Heart right ventricle (tissue), 16 donors: ENCODE results near the gene SSBP3. TPM values are rescaled to one million over a fixed set of nuclear protein-coding genes. Genes with fewer than 3 reads are reported as not detected.

ENCODE experiments used
- ATAC-seq, 8 donors: fragments of 200-7000 bp; cut with Tn5 transposase; one replicate each; pipeline ENCODE4 v1.9.1; 2020; ENCODE audit warnings: mild to moderate bottlenecking in 8 of 8, moderate library complexity in 8 of 8, moderate number of reproducible peaks in 1 of 8
- DNase-seq, 2 donors: peaks; one replicate each; pipeline ENCODE4 v3.0.0-alpha.2; 2020
- H3K27ac ChIP-seq, 10 donors: fragments of 200-600 bp; sonication (generic) in 2 of 10; one replicate each; pipeline versions ENCODE4 v1.5.0 to v1.8.0; 2020 to 2022; ENCODE audit warnings: mild to moderate bottlenecking in 3 of 10
- H3K27me3 ChIP-seq, 7 donors: fragments of 200-600 bp; one replicate each; pipeline ENCODE4 v1.8.0; 2021 to 2022; ENCODE audit warnings: mild to moderate bottlenecking in 2 of 7
- H3K36me3 ChIP-seq, 9 donors: fragments of 200-600 bp; sonication (generic) in 1 of 9; one replicate each; pipeline versions ENCODE4 v1.5.0 to v1.8.0; 2020 to 2022; ENCODE audit warnings: mild to moderate bottlenecking in 2 of 9
- H3K4me1 ChIP-seq, 9 donors: fragments of 200-600 bp; sonication (generic) in 1 of 9; one replicate each; pipeline versions ENCODE4 v1.5.0 to v1.8.0; 2020 to 2022; ENCODE audit warnings: mild to moderate bottlenecking in 4 of 9
- H3K4me3 ChIP-seq, 10 donors: fragments of 200-600 bp; sonication (generic) in 2 of 10; one replicate each; pipeline versions ENCODE4 v1.5.0 to v1.8.0; 2020 to 2022; ENCODE audit warnings: mild to moderate bottlenecking in 7 of 10, moderate library complexity in 2 of 10
- H3K9me3 ChIP-seq, 11 donors: fragments of 200-600 bp in 10 of 11; sonication (generic) in 2 of 11; one replicate each; pipeline versions ENCODE4 v1.5.0 to v1.8.0; 2013 to 2022; ENCODE audit warnings: mild to moderate bottlenecking in 2 of 11, control low read depth in 1 of 11, moderate library complexity in 1 of 11
- CTCF ChIP-seq, 9 donors: fragments of 200-600 bp; sonication (generic) in 2 of 9; IDR thresholded peaks; one replicate each; pipeline versions ENCODE4 v1.5.0 to v1.8.0; 2021 to 2022; ENCODE audit warnings: antibody characterized with exemption in 9 of 9, mild to moderate bottlenecking in 5 of 9, moderate library complexity in 1 of 9
- WGBS, 2 donors: extraction: QIAGEN DNeasy Blood & Tissue Kit; methylation state at CpG; one replicate each; pipeline ENCODE4 v1.1.7; 2013; ENCODE audit warnings: inconsistent platforms in 1 of 2; 5-methylcytosine and 5-hydroxymethylcytosine counted together
- intact Hi-C, 10 donors: fragments of 100-400 bp; cut with DNase I; formaldehyde crosslinking; loops; one replicate each; pipeline versions ENCODE4 v1.11.1 to v1.14.2; 2022
- polyA plus RNA-seq, 2 donors: library from polyadenylated mRNA; stranded (reverse); fragments of 200-250 nt; gene quantifications; one replicate each; pipeline ENCODE4 v1.2.3, GENCODE V29; 2013
- total RNA-seq, 10 donors: library from RNA; stranded (reverse); fragmentation: NEBNext Ultra II Directional in 3 of 10; extraction: Animal tissue kit (Norgen Biotek cat#: 25700) in 3 of 10; gene quantifications; one replicate each; pipeline versions ENCODE4 v1.2.1 to v1.2.4, GENCODE V29; 2021 to 2023
- donor health status: Arrhythmogenic right ventricular cardiomyopathy.
- donor health status: ischemic (EF 13 %, LVEDD 7.1; RV severe dilation, severe dysfunction).
- donor health status: healthy with polysubstance abuse.
- donor health status: DM: no; HTN: yes; CAD: no.
- donor health status: DM: no; HTN: no; CAD: no.
- donor health status: ischemic (EF 25% LVEDD 6.9; RV normal size, moderate dysfunction).
- donor health status: ischemic (EF 25% LVEDD 5.7; RV mildly dilated, moderate dysfunction).
- donor health status: healthy.
- donor health status: DM: yes; HTN: yes; CAD: no.
- donor health status: Ischemic cardiomyopathy.
- donor health status: ischemic (EF 35%, LVEDD 5.7; RV mildly dilated, moderate dysfunction).
- donor health status: nonischemic (EF 11% LVEDD 7.7; RV severe dilation, severe dysfunction).
- donor health status: DM: yes; HTN: yes; CAD: no.
- donor health status: PGD.
- donor health status: ischemic (EF 29% LVEDD 5.4; RV normal size, mild dysfunction).
- donor health status: nonischemic (EF 23%, LVEDD 6.1; RV moderate dilation, normal function).

Gene SSBP3
- total and polyA plus RNA-seq, 12 donors, result 17.6 to 71.9 (median 52.8) TPM

- intact Hi-C loops, result no loop called here
- Histone ChIP-seq H3K4me3 (no peak overlapping the region), H3K9me3 (no peaks in the 10 kb centered on the region), H3K36me3 (no peaks in the 10 kb centered on the region), H3K27me3 (no peaks in the 10 kb centered on the region), H3K27ac (no peak overlapping the region), H3K4me1 (peaks cover 14 to 78% (median 44%) of the 10 kb centered on the region in 9 donors)
- DNase-seq (no peak), ATAC-seq (no peak)
- 90% methylated on average over 10 of the region's 10 CpGs for WGBS, 2 donors
- no peak for TF ChIP-seq CTCF (IDR thresholded peaks at IDR 0.05)
Measured at GRCh38 chr1:54301497-54301896, 104.7 kb downstream of the SSBP3 start.

GRCh38 chr1:54300401-54300800 is 105.8 kb downstream of the SSBP3 start:
- ATAC-seq (no peak), DNase-seq (no peak)
- H3K4me3 ChIP-seq, result no peak overlapping the region
- H3K36me3 ChIP-seq, result no peaks in the 10 kb centered on the region
- H3K4me1 ChIP-seq, result peaks cover 14 to 79% (median 49%) of the 10 kb centered on the region in 9 donors
- no peak for TF ChIP-seq CTCF (IDR thresholded peaks at IDR 0.05)
- no peak overlapping the region for H3K27ac ChIP-seq
- no peaks in the 10 kb centered on the region for H3K9me3 ChIP-seq
- H3K27me3 ChIP-seq, result no peaks in the 10 kb centered on the region
- intact Hi-C loops, result no loop called here
- WGBS, 2 donors, result 85 to 90% methylated on average over 7 of the region's 7 CpGs

GRCh38 chr1:54299037-54299436 is 107.2 kb downstream of the SSBP3 start:
- H3K27me3 ChIP-seq, result no peaks in the 10 kb centered on the region
- DNase-seq, result peak in 1 of 2 donors; percentile 37
- no peaks in the 10 kb centered on the region for H3K36me3 ChIP-seq
- intact Hi-C loops, result no loop called here
- H3K9me3 ChIP-seq, result no peaks in the 10 kb centered on the region
- H3K4me3 ChIP-seq, result no peak overlapping the region
- ATAC-seq, result peak in 6 of 8 donors; percentile 43 to 76 (median 60)
- TF ChIP-seq CTCF (IDR thresholded peaks at IDR 0.05), result no peak
- WGBS, 2 donors, result 48 to 68% methylated on average over 7 of the region's 7 CpGs
- H3K27ac ChIP-seq, result peak overlapping the region in 2 of 10 donors; percentile 36 to 63
- peaks cover 21 to 83% (median 55%) of the 10 kb centered on the region in 9 donors for H3K4me1 ChIP-seq

GRCh38 chr1:54298284-54299033 is 107.7 kb downstream of the SSBP3 start:
- DNase-seq (no peak), ATAC-seq (peak in 6 of 8 donors; percentile 3 to 28 (median 11))
- Histone ChIP-seq H3K9me3 (no peaks in the 10 kb centered on the region), H3K4me1 (peaks cover 21 to 79% (median 54%) of the 10 kb centered on the region in 9 donors), H3K36me3 (no peaks in the 10 kb centered on the region), H3K27me3 (no peaks in the 10 kb centered on the region), H3K4me3 (no peak overlapping the region), H3K27ac (peak overlapping the region in 9 of 10 donors; percentile 7 to 74 (median 49))
- intact Hi-C loops, result no loop called here
- no peak for TF ChIP-seq CTCF (IDR thresholded peaks at IDR 0.05)
- 39 to 44% methylated on average over 20 of the region's 20 CpGs for WGBS, 2 donors
